GM19467 (cell line): Measurements from ENCODE around the gene ARHGEF40.

Experiments used
- ATAC-seq: cut with Tn5 transposase; IDR thresholded peaks from one replicate; pipeline ENCODE4 v1.9.1; 2021; ENCODE audit warnings: mild to moderate bottlenecking, moderate library complexity; ENCODE audit not compliant: unreplicated experiment

The ARHGEF40 gene

GRCh38 chr14:21109377-21110138 lies 39.5 kb downstream of the ARHGEF40 start:
- ATAC-seq = no peak

GRCh38 chr14:21112255-21112654 lies 42.2 kb downstream of the ARHGEF40 start:
- ATAC-seq = no peak

- ATAC-seq = no peak
Measured at GRCh38 chr14:21113369-21113768, 43.3 kb downstream of the ARHGEF40 start.

- ATAC-seq = no peak
Measured at GRCh38 chr14:21118933-21119332, 48.8 kb downstream of the ARHGEF40 start.

GRCh38 chr14:21120686-21121085 lies 50.6 kb downstream of the ARHGEF40 start:
- ATAC-seq = no peak

- no peak for ATAC-seq
Measured at GRCh38 chr14:21121122-21121521, 51.0 kb downstream of the ARHGEF40 start.

- no peak for ATAC-seq
Measured at GRCh38 chr14:21123429-21123828, 53.3 kb downstream of the ARHGEF40 start.

GRCh38 chr14:21133901-21134300 lies 63.8 kb downstream of the ARHGEF40 start:
- ATAC-seq = no peak

GRCh38 chr14:21136024-21136423 lies 65.9 kb downstream of the ARHGEF40 start:
- ATAC-seq = no peak
